OCI-LY1 (cell line): Measurements from ENCODE around the gene PLEKHF1.
A peak's percentile ranks its signal among the peaks of the same experiment; 100 is the strongest.

Experiments used
- H2AFZ ChIP-seq: fragments of 200-600 bp; sonication (generic), shearing (Covaris generic); 2 replicates; pipeline ENCODE4 v1.6.0; 2014; ENCODE audit warnings: antibody characterized with exemption, mild to moderate bottlenecking, low read length
- H3F3A ChIP-seq: fragments of 200-600 bp; sonication (generic), shearing (Covaris generic); 2 replicates; pipeline ENCODE4 v1.6.0; 2014; ENCODE audit warnings: mild to moderate bottlenecking, antibody characterized with exemption, low read length, moderate library complexity; ENCODE audit not compliant: insufficient read depth
- H3K27ac ChIP-seq: fragments of 200-600 bp; sonication (generic); 2 replicates; pipeline ENCODE4 v1.5.1; 2014; ENCODE audit warnings: low read length, mixed run types, mild to moderate bottlenecking, low read depth; ENCODE audit not compliant: poor library complexity, severe bottlenecking
- H3K27me3 ChIP-seq: fragments of 200-600 bp; sonication (generic); 2 replicates; pipeline ENCODE4 v1.6.0; 2014; ENCODE audit warnings: antibody characterized with exemption, mild to moderate bottlenecking, low read length, moderate library complexity; ENCODE audit not compliant: insufficient read depth
- H3K36me3 ChIP-seq: fragments of 200-600 bp; sonication (generic); 2 replicates; pipeline ENCODE4 v1.6.1; 2014; ENCODE audit warnings: mild to moderate bottlenecking, antibody characterized with exemption, low read length, moderate library complexity, mixed read lengths; ENCODE audit not compliant: insufficient read depth
- H3K4me1 ChIP-seq: fragments of 200-600 bp; sonication (generic); 2 replicates; pipeline ENCODE4 v1.5.1; 2014; ENCODE audit warnings: mild to moderate bottlenecking, low read length, moderate library complexity; ENCODE audit not compliant: insufficient read depth, severe bottlenecking
- H3K4me2 ChIP-seq: fragments of 200-600 bp; sonication (generic), shearing (Covaris generic); 2 replicates; pipeline ENCODE4 v1.6.1; 2014; ENCODE audit warnings: low read length
- H3K4me3 ChIP-seq: fragments of 200-600 bp; sonication (generic); 2 replicates; pipeline ENCODE4 v1.5.1; 2014; ENCODE audit warnings: low read length, low read depth, mild to moderate bottlenecking, mixed read lengths; ENCODE audit not compliant: poor library complexity, severe bottlenecking
- H3K79me2 ChIP-seq: fragments of 200-600 bp; shearing (Covaris generic); 2 replicates; pipeline ENCODE4 v1.6.1; 2016; ENCODE audit warnings: mixed run types, low read length, mixed read lengths; ENCODE audit not compliant: insufficient read depth
- H3K9ac ChIP-seq: fragments of 200-600 bp; sonication (generic), shearing (Covaris generic); 2 replicates; pipeline ENCODE4 v1.6.1; 2014; ENCODE audit warnings: mild to moderate bottlenecking, low read length, mixed read lengths
- H3K9me2 ChIP-seq: fragments of 200-600 bp; sonication (generic), shearing (Covaris generic); 2 replicates; pipeline ENCODE4 v1.6.1; 2014; ENCODE audit warnings: low read depth, mild to moderate bottlenecking, low read length, mixed read lengths
- H3K9me3 ChIP-seq: fragments of 200-600 bp; shearing (Covaris generic); 2 replicates; pipeline ENCODE4 v1.6.1; 2014; ENCODE audit warnings: low read length, mixed read lengths
- H4K20me1 ChIP-seq: fragments of 200-600 bp; sonication (generic), shearing (Covaris generic); 2 replicates; pipeline ENCODE4 v1.6.0; 2016; ENCODE audit warnings: mild to moderate bottlenecking, low read length; ENCODE audit not compliant: insufficient read depth
- CTCF ChIP-seq: fragments of 200-600 bp; sonication (generic), shearing (Covaris generic); IDR thresholded peaks from 2 replicates; pipeline ENCODE4 v1.5.1; 2017; ENCODE audit warnings: mild to moderate bottlenecking, antibody characterized with exemption, low read length, moderate library complexity, mixed read lengths
- EZH2 ChIP-seq: fragments of 200-600 bp; sonication (generic), shearing (Covaris generic); IDR thresholded peaks from 2 replicates; pipeline ENCODE4 v1.8.0; 2017; ENCODE audit warnings: borderline replicate concordance, mixed run types, mild to moderate bottlenecking, antibody characterized with exemption, low read length, moderate library complexity, mixed read lengths

Gene PLEKHF1

GRCh38 chr19:29671393-29672160, 6.3 kb downstream of the PLEKHF1 start:
- Histone ChIP-seq H3F3A (no peaks in the 10 kb centered on the region), H3K27me3 (no peaks in the 10 kb centered on the region), H2AFZ (no peak overlapping the region), H3K9ac (no peak overlapping the region; the same call in 1 of the 2 replicates), H3K9me3 (no peaks in the 10 kb centered on the region), H3K9me2 (no peaks in the 10 kb centered on the region), H4K20me1 (no peaks in the 10 kb centered on the region), H3K36me3 (no peaks in the 10 kb centered on the region), H3K4me3 (no peak overlapping the region), H3K79me2 (no peaks in the 10 kb centered on the region), H3K4me2 (no peak overlapping the region), H3K4me1 (peaks cover 44% of the 10 kb centered on the region), H3K27ac (peak overlapping the region; percentile 75)
- TF ChIP-seq CTCF (peak; percentile 50), EZH2 (no peak)

- peak overlapping the region; percentile 18; the same call in 1 of the 2 replicates for H3K4me2 ChIP-seq
- peaks cover 36% of the 10 kb centered on the region for H3K4me1 ChIP-seq
- TF ChIP-seq EZH2: no peak
- no peak for TF ChIP-seq CTCF
- no peaks in the 10 kb centered on the region for H3F3A ChIP-seq
- no peaks in the 10 kb centered on the region for H3K36me3 ChIP-seq
- no peaks in the 10 kb centered on the region for H3K9me3 ChIP-seq
- peak overlapping the region; percentile 75 for H3K27ac ChIP-seq
- H4K20me1 ChIP-seq: no peaks in the 10 kb centered on the region
- H3K27me3 ChIP-seq: no peaks in the 10 kb centered on the region
- no peaks in the 10 kb centered on the region for H3K9me2 ChIP-seq
- H2AFZ ChIP-seq: no peak overlapping the region
- H3K4me3 ChIP-seq: no peak overlapping the region
- H3K79me2 ChIP-seq: no peaks in the 10 kb centered on the region
- H3K9ac ChIP-seq: no peak overlapping the region
Measured at GRCh38 chr19:29672319-29672932, 7.2 kb downstream of the PLEKHF1 start.

DNA sequence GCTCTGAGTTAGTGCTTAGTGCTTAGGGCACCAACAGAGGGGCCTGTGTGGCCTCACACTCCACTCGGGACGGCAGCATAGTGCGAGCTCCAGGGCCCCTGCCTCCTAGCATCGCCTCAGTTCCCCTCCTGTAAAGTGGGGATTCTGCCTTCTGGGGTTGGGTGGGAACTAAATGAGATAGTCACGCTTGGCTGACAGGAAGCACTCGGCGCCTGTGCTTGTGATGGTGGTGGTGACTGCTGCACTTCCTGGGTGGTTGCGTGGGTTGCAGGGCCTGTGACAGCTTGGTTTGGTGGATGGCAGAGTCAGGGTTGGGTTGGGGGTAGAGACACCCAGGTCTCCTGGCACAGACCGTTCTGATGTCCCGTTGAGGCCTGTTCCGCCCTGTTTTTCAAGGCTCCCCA, 7.7 kb downstream of the PLEKHF1 start:
- no peaks in the 10 kb centered on the region for H3K36me3 ChIP-seq
- H2AFZ ChIP-seq: no peak overlapping the region
- H3K4me3 ChIP-seq: no peak overlapping the region
- H3K9ac ChIP-seq: no peak overlapping the region; the same call in 1 of the 2 replicates
- no peaks in the 10 kb centered on the region for H3K9me3 ChIP-seq
- H3K27me3 ChIP-seq: no peaks in the 10 kb centered on the region
- no peaks in the 10 kb centered on the region for H4K20me1 ChIP-seq
- H3K4me2 ChIP-seq: peak overlapping the region; percentile 18; the same call in 1 of the 2 replicates
- H3F3A ChIP-seq: no peaks in the 10 kb centered on the region
- H3K9me2 ChIP-seq: no peaks in the 10 kb centered on the region
- peaks cover 31% of the 10 kb centered on the region for H3K4me1 ChIP-seq
- peak overlapping the region; percentile 75 for H3K27ac ChIP-seq
- no peaks in the 10 kb centered on the region for H3K79me2 ChIP-seq
- TF ChIP-seq EZH2 (no peak), CTCF (no peak)
